Keratinocyte (primary cell): Measurements from ENCODE around the gene PIGU.

ENCODE experiments used
- CTCF ChIP-seq, 3 experiments: IDR thresholded peaks in 1 of 3; conservative IDR thresholded peaks in 1 of 3; optimal IDR thresholded peaks in 1 of 3; 2 replicates in 2 of 3; 3 replicates in 1 of 3; pipeline versions ENCODE3 to v1.5.1; 2011; ENCODE audit warnings: low read length in 3 of 3, mild to moderate bottlenecking in 3 of 3, moderate library complexity in 2 of 3, control low read depth in 1 of 3, inconsistent platforms in 1 of 3; ENCODE audit not compliant: insufficient read depth in 2 of 3; ENCODE audit errors: extremely low read depth in 1 of 3
- EZH2 ChIP-seq: IDR thresholded peaks from one replicate; pipeline ENCODE4 v1.6.1; 2012; ENCODE audit warnings: inconsistent platforms, mild to moderate bottlenecking, low read length, moderate library complexity

GRCh38 chr20:34541917-34542316 is 135.0 kb downstream of the PIGU start:
- TF ChIP-seq CTCF (optimal IDR thresholded peaks at IDR 0.05 in 1 of 3, IDR thresholded peaks at IDR 0.05 in 1 of 3, conservative IDR thresholded peaks at IDR 0.05 in 1 of 3; ENCODE audit: extremely low read depth in 1 of 3, insufficient read depth in 2 of 3, low read length in 3 of 3) (no peak), EZH2 (no peak)
